HUDEP-2 (cell line): ENCODE measurements around the gene POMGNT2.
"Not testable (repeated sequence)": the region's sequence is repeated elsewhere in the genome, so short reads cannot be mapped to it uniquely, and the experiment has no call there.

Experiments
- DNase-seq, 76 experiments: peaks; one replicate each; lab custom pipeline; 2025; ENCODE audit not compliant: unreplicated experiment in 76 of 76; lab: John Stamatoyannopoulos, UW

POMGNT2 gene

DNA sequence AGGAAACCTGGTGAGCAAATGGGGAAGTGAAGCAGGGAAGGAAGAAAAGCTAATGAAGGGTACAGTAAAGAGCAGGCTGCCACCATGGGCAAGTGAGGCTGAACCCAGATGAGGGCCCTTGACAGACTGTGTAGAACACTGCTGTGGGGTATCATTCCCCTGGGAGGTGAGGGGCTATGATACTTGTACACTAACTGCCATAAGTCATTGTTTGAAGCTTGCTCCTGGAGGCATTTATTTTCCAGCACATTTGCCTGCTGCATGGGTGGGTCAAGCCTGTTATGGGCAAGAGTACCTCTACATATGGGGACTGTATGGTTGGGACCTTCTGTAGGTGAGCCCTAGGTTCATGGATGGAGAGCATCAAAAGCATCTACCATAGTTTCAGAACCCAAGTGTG is 57.4 kb downstream of the POMGNT2 start:
- no peak for DNase-seq

DNA sequence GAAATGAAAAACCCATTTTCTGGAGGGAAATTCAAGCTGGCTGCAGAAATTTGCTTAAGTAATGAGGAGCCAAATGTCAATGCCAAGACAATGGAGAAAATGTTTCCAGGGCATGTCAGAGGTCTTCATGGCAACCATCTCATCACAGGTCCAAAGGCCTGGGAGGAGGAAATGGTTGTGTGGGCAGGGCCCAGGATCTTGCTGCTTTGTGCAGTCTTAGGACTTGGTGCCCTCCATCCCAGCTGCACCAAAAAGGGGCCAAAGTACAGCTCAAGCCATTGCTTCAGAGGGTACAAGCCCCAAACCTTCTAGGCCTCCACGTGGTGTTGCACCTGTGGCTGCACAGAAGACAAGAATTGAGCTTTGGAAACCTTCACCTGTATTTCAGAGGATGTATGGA is 59.3 kb downstream of the POMGNT2 start:
- DNase-seq: no peak

DNA sequence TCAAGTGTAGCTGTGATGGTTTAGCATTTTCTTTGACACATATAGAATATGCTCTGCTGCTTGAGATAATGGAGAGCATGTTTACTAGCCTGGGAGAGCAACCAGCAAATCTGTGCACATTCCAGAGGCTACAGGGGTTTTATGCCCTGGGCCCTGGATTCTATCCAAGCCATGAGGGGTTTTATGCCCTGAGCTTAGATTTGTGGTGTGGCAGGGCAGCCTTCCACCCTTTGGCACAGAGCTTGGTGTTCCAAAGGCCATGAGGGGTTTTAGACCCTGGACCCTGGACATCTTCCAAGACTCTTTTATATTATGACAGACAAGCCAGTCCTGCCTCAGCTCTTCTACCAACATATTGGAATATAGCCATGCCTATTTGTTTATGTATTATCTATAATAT is 60.8 kb downstream of the POMGNT2 start:
- not testable (repeated sequence) for DNase-seq

DNA sequence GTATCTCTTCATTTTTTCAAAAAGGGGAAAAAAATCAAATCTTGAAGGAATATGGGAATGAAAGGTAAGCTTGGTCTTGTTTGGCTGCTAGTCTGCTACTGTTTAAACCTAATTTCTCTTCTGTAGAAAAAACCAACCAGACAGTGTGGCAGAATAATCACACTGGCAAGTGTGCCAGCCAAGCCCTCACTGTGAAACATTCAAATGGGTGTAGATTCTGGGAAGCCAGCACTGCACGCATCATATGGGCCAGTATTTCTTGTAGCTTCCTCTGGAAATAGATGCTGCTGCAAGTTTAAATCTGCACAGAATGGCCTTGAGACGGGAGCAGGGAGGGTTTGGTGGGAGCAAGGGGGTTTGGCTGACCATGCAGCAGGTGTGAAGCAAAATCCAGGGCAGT is 62.1 kb downstream of the POMGNT2 start:
- no peak for DNase-seq

DNA sequence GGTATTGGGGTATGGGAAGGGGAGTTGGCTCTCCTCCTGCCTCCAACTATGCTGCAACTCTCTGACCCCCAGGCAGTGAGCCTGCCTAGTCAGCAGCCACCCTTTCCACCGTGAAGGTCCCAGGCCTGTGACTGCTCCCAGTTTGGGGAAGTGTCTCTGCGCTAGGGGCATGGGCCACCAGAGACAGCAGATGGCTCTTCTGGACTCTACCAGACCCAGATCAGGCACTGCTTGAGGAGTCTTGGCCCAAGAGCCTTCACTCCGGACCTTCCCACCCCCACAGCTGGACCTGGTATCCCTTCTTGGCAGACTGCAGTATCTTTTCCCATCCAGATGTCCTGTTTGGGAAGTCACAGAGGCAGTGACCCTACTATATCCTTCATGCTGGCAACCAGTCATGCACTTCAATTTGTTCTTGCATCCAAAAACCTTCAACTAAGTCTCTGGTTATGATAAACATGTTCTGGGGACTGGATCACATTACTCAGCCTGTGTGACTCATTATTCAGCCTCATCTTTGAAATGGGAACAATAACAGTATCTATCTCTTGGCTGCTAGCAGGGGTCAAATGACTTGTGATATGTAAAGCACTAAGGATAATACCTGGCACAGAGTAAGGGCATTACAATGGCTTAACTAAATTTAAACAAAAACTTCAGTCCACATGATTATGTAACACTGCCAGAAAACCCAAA is 62.7 kb downstream of the POMGNT2 start:
- no peak for DNase-seq

DNA sequence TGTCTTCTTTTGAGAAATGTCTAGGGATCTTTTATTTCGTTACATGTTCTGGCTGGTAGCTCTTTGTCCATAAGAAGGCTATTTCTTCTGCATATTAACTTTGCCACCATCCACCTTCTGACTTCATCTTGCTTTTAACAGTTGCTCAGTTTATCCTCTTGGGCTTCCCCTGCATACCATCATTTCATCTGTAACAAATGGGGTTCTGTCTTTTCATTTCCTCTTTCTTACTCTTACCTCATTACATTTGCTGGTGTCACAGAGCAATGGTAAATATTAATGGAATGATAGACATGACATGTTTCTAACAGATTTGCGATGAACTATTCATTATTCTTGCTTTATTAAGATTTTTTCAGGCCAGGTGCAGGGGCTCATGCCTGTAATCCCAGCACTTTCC is 64.4 kb downstream of the POMGNT2 start:
- DNase-seq: no peak

DNA sequence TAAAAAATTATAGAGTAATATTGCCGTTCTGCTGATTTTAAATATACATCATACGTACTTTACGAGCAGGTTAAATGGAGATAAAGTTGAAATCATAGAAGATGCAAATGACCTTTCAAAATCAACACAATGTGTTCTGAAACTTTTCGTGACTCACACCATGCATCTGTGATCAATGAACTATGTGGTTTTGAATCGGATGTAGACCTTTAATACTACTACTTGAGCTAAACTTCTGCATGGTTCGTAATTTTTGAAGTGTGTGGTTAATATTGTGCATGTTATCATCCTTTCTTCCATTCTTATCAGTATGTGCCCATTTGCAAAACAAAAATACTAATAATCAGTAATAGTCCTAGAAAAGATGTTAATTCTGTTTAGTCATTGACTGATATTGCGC is 67.9 kb downstream of the POMGNT2 start:
- no peak for DNase-seq

DNA sequence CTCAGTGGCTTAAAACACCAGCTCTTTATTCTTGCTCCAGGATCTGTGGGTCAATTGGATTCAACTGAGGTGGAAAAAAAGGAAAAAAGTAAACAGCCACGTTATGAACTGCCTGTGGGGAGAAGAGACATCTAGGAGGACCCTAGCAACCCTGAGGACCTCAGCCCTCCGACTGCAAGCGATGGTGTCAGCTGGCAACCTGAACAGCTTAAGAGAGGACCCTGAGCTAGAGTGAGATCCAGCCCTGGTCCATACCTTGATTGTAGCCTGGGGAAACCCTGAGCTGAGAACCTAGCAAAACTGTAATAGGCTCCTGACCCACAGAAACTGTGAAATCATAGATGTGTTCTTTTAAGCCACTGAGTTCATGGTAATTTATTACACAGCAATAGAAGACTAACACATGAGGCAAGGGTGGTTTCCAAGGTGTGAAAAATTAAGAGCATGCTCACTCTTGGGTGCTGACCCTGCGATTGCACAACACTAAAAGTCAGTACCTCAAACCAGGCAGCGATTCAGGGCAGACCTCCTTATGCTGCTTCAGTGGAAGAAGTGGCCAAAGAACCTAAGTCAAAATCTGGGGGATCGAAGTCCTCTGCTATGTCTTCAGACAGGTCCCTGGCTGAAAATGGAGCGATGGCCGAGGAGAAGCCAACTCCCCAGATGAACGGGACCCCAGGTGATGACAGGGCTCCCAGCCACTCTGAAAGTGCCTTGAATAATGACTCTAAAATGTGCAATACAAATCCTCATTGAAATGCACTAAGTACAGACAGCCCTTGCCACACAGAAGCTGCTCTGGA is 69.1 kb downstream of the POMGNT2 start:
- no peak for DNase-seq

DNA sequence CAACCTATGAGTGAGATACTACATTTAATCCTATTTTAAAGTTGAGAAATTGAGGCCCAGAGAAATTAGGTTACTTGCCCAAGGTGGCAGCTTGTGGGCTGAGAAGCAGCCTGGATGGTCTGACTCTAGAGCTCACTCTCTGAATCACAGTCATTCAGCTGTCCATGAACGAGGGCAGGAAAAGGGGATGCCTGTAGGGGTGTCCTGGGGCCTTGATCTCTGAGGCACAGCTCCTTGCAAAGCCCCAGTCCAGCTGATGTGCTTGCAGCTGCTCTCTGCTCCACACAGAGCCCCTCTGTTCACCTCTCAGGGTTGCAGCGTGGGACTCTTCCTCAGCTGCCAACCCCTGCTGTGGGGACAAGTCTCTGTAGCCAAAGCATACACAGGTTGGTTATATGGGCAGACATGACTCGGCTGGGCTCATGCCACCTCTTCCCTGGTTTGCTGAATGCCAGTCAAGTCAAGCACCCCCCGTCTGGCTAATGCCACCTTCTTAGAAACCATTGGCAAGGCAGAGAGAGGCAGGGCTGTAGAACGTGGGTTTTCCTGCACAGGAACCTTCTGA is 70.0 kb downstream of the POMGNT2 start:
- DNase-seq: no peak

DNA sequence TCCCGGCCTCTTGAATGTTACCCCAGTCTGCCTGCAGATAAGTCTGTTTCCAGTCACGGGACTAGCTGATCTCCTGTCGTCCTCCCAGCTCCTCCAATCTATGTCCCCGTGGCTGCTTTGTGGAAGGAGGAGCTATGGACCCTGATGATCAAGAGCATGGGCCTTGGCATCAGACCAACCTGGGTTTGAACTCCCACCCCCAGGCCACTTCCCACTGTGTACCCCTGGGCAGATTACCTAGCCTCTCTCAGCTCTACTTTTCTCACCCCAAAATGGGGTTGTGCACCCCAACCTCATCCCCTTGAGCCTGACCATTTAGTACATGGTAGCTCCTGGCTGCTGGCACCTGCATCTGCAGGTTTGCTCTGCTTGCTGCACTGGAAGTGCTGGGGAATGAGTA is 71.0 kb downstream of the POMGNT2 start:
- DNase-seq: no peak

DNA sequence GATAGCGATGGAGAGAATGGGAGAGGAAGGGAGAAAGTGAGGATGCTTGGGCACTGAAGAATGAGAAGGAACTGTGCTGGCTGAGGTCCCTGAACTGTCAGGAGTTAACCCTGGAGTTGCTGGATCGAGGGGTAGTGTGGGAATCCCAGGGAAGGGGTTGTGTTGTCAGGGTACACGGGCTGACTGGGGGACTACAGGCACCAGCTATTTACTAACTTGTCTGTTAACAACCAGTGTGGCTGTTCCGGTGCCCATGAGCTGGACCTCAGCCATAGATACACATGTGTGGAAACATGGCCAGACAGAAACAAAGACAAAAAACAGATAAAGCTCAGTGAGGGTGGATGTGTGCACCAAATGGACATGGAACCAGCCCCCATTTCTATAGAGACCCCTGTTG is 71.7 kb downstream of the POMGNT2 start:
- DNase-seq: no peak

DNA sequence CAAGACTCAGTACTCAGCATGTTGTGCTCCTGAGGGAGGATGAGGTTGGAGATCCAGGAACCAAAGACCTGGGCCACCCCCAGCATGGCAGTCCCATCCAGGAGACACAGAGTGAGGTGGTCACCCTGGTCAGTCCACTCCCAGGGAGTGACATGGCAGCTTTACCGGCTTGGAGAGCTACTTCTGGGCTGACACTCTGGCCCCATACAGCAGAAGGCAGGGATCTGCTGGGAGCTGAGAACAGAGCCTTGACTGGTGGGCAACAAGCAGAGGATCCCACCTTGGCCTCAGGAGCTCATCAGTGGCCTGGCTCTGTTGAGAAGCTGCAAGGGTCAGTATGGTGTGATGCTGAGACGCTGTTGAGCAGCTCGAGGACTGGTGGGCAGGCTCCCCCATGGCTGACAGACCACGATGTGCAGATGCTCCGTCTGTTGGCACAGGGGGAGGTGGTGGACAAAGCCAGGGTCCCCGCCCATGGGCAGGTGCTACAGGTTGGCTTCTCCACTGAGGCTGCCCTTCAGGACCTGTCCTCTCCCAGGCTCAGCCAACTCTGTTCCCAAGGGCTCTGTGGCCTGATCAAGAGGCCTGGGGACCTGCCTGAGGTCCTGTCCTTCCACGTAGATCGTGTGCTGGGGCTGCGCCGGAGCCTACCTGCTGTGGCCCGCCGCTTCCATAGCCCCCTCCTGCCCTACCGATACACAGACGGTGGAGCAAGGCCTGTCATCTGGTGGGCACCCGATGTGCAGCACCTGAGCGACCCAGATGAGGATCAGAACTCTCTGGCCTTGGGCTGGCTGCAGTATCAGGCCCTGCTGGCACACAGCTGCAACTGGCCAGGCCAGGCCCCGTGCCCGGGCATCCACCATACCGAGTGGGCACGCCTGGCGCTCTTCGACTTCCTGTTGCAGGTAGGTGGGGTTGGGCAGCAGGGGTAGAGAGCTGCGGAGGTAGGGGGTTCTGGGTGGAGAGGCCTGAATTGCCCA is 72.9 kb downstream of the POMGNT2 start:
- no peak for DNase-seq

DNA sequence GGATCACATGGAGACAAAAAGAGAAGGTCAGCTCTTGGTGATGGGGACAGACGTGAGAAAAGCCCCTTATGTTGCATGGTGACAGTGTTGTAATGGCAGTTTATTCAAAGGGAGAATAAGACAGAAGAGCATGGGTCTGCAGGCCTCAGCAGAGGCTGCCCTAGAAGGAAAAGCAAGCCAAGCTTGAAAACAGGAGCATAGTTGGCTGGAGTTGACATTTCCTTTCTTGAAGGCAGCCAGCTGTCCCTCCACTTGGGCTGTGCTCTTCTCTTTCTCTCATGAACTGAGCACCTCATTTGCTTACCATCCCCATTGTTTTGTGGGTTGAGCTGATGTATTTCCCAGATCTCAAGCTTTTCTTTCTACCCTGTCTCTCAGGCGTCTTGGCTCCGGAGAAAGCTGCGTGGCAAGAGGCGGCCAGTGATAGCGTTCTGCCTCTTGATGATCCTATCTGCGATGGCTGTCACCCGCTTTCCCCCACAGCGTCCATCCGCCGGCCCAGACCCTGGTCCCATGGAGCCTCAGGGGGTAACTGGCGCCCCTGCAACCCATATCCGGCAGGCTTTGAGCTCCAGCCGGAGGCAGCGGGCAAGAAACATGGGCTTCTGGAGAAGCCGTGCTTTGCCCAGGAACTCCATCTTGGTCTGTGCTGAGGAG is 73.9 kb downstream of the POMGNT2 start:
- no peak for DNase-seq

DNA sequence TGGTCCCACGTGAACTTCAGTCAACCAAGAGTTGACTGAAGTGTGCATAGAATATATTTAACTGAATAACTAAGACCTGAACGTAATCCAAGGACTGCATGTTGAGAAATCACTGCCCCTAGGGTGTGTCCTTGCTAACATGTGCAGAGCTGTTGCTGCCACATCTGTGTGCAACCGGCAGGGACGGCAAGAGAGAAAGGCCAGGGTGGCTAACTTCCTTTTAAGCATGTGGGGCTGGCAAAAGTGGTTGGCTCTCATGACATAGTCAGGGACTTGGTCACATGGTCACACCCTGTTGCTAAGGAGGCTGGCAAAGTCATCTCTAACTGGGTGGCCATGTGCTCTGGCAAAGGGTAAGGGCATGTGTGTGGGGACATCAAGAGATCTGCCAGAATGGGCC is 74.4 kb downstream of the POMGNT2 start:
- no peak for DNase-seq

DNA sequence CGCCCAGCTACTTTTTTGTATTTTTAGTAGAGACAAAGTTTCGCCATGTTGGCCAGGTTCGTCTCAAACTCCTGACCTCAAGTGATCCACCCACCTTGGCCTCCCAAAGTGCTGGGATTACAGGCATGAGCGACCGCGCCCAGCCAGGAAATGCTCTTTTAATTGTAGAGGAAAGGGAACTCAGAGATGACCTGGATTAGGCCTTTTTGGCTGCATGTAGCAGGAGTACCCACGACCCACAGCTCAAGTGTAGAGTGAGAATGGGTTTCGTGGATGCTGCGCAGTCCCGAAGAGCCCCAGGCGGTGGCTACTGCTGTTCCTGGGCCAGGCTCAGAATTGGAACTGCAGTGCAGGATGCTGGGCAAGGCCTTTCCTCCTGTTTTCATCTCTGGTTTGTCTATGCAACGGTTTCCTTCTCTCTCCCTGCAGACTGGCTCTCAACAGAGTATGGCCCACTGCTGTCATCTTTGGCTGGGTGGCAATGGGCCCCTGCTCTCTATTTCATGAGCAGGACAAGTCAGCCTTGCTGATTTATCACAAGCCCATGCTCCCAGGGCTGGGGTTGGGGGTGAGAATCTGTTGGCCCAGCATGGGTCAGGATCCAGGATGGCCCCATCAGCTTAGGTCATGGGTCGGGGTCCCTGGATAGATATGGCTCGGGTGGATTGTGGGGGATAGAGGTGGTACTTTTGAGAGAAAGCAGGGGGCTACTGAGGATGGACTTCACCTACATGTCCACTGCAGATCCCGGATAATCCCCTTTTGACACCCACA is 75.5 kb downstream of the POMGNT2 start:
- no peak for DNase-seq
